G401.6 (cell line): Measurements from ENCODE around the gene PLVAP.
A peak's percentile ranks its signal among the peaks of the same experiment; 100 is the strongest.

Experiments
- FAIRE-seq: peaks from 2 replicates; lab custom pipeline; 2012; peaks lifted over from hg19 to GRCh38; lab: Jason Lieb, UNC

PLVAP gene

DNA sequence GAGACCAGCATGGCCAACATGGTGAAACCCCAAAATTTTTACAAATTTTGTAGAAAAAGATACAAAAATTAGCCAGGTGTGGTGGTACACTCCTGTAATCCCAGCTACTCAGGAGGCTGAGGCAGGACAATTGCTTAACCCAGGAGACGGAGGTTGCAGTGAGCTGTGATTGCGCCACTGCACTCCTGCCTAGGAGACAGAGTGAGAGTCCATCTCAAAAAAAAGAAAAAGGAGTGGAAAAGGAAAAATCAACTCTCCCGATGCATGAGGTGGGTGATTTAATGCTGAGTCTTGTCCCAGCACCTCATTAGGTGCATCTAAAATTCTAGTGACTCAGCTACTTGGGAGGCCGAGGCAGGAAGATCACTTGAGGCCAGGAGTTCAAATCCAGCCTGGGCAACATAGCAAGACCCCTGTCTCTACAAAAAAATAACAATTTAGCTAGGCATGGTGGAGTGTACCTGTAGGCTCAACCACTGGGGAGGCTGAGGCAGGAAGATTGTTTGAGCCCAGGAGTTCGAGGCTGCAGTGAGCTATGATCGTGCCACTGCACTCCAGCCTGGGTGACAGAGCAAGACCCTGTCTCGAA lies 20.0 kb downstream of the PLVAP start:
- no peak for FAIRE-seq

DNA sequence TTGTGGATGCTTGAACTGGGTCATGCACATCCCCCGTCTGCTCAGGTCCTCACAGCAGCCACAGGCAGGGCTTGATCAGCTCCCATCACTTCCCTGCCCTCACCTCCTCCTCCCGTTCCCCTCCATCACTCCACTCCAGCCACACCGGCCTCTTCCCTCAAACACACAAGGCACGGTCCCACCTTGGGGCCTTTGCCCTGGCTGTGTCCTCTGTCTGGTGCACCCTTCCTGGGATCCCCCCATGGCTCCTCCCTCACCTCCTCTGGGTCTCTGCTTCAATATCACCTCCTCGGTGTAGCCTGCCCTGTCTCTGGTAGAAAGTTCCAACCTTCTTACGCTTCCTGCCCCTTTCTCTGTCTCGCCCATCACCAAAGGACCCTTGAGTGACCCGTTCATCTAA lies 23.8 kb downstream of the PLVAP start:
- FAIRE-seq = no peak

GRCh38 chr19:17352608-17353280 lies 24.4 kb downstream of the PLVAP start:
- no peak for FAIRE-seq

GRCh38 chr19:17351815-17352435 lies 25.2 kb downstream of the PLVAP start:
- no peak for FAIRE-seq

DNA sequence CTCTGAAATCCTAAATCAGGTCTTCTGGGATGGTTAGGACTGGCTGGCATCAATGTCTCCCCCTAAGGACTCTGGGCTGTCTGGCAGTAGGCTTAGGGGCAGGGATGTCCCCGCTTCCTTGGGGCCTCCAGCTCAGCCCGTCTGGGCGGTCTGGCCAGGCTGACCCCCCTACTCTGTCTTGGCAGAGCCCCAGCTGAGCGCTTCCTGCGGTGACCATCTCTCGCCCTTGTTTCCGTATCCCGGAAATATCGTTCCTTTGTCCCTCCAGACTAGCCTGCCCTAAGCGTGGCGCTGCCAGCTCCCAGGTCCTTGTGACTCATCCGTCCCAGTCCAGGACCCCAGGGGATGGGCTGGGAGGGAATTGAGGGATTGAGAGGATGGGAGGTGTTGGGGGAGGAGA lies 28.4 kb downstream of the PLVAP start:
- no peak for FAIRE-seq

DNA sequence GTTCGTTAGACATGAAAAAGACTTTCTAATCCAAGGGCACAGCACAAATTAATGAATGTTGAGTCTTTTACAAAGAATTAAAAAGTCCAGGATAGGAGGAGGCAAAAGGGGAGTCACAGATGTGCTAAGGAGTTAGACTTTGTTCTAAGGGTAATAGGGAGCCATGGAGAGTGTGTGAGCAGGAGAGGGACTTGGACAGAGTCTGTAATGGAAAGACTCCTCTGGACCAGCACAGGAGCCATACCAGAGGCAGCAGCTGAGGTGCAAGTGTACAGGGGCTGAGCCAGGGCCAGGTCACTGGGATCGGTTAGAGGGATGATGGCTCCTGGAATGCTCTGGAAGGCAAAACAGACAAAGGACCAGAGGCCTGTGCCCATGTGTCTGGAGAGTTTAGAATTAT lies 29.3 kb downstream of the PLVAP start:
- no peak for FAIRE-seq

- no peak for FAIRE-seq
These were observed 29.8 kb downstream of the PLVAP start for GRCh38 chr19:17347361-17347760.

DNA sequence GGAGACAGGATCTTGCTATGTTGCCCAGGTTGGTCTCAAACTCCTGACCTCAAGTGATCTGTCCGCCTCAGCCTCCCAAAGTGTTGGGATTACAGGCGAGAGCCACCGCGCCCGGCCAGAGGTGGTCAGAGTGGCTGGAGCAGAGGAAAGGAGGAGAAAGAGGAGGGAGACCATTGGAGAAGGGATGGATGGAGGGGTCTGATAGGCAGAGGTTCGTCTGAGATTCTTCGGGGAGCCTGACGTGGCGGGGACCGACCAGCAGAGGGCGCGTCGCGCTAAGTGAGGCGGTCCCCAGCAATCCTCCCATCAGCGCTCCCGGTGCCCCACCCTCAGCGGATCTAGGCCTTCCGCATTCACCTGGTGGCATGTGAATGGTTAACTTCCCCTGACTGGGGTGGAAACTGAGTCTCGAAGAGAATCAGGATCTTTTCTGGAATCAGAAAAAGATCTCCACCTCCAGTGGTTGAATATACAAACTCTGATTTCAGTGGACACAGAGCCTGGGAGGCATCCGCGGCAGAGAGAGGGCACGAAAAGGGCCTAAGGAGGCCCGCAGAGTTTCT lies 31.0 kb downstream of the PLVAP start:
- FAIRE-seq = peak; percentile 74

- no peak for FAIRE-seq
These were observed 35.3 kb downstream of the PLVAP start for GRCh38 chr19:17341845-17342244.

DNA sequence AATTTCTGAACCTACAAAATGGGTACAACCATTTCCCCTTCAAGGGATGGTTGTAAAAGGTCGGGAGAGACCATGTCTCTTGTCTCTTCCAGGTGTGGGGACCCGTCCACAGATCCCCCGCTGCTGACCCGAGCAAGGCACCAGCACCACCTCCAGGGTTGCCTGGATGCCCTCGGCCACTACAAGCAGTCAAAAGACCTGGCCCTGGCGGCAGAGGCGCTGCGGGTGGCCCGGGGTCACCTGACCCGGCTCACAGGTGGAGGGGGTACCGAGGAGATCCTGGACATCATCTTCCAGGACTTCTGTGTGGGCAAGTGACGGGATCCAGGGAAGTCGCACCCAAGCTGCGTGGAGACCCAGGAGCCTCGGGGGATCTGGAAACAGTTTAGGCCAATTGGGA lies 35.8 kb downstream of the PLVAP start:
- no peak for FAIRE-seq

DNA sequence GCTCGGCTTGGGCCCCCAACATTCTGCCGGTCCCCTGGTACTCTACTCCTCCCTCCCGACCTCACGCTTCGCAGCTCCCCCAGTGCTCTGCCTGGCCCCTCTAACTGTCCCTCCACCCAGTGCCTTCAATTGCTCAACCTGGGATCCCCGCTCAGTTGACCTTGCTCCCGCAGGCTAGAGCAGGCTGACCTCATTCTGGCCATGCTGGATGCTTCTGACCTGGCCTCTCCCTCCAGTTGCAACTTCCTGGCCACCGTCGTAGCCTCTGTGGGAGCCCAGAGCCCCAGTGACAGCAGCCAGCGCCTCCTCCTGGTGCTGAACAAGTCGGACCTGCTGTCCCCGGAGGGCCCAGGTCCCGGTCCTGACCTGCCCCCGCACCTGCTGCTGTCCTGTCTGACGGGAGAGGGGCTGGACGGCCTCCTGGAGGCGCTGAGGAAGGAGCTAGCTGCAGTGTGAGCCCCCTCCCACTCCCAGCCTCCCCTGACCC lies 36.2 kb downstream of the PLVAP start:
- FAIRE-seq = no peak

GRCh38 chr19:17340302-17340870 lies 36.8 kb downstream of the PLVAP start:
- FAIRE-seq = no peak

GRCh38 chr19:17339088-17339741 lies 37.9 kb downstream of the PLVAP start:
- no peak for FAIRE-seq

- no peak for FAIRE-seq
These were observed 38.6 kb downstream of the PLVAP start for GRCh38 chr19:17338433-17339078.

DNA sequence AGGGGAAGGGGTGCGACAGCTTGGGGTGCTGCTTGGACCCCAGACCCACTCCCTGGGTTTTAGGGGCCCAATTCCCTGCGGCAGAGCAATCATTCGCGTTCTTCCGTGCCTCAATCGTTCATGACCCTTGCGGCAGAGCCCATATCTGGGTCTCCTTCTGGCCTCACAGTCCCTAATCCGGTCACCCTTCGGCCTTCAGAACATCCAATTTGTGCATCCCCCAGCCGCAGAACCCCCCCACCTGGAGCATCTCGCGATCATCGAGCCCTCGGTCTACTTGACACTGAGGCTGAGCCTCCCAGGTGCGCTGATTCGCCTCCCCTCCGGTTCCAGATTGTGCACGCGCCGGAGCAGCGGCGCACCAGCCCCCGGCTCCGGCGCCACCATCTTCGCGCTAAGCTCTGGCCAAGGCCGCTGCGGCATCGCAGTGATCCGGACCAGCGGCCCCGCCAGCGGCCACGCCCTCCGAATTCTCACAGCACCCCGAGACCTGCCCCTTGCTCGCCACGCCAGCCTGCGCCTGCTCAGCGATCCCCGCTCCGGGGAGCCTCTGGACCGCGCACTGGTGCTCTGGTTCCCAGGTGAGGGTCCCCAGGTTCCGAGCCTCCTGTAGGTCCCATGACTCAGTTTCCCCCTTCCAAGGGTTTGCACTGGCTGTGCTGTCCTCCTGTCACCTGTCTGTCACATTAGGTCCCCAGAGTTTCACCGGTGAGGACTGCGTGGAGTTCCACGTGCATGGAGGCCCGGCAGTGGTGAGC lies 39.3 kb downstream of the PLVAP start:
- FAIRE-seq = no peak

DNA sequence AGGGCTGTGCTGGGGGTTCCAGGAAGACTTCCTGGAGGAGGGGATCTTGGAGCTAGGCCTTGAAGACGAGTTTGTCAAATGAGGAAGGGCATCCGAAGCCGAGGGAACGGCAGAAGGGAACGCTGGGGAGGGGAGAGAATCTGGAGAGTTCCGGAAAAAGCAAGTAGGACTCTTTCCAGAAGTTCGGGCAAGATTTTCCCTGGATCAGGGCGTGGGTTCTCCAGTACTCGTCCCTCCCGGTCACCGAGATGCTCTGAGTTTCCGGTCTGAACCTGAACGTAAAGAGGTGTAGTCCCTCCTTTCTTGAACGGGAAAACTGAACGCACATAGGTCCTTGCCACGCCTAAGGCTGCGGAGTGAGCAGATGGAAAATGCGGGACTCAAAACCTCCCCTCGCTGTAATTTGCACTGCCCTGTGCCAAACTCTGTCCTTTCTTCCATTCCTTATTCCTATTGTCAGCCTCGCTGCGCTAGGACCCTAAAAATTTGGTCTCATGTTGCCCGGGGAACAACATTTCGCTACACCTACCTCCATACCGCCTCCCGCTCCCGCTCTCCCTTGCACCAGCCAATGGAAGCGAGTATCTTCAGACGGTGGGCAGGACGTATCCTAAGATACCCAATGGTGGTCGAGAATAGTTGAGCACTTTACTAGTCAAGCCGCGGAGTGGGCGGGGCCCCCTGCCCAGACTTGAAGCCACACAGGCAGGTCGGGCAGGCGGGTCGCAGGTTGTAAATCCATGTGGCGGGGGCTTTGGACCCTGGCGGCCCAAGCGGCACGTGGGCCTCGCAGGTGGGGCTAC lies 40.1 kb downstream of the PLVAP start, which contains the start of gene GTPBP3:
GTPBP3 (plus strand) TSS at position 682 of the 803 bp plus-strand sequence; CDS start at position 741, 59 bp downstream.
- FAIRE-seq = peak; percentile 98

GRCh38 chr19:17335575-17335974 lies 41.6 kb downstream of the PLVAP start:
- FAIRE-seq = no peak

- FAIRE-seq = peak; percentile 86
These were observed 42.4 kb downstream of the PLVAP start, which contains the start of gene ANO8 for GRCh38 chr19:17334414-17335409. Gene ANO8, minus strand, starts transcription at chr19:17334855. Its CDS starts 185 bp downstream, at chr19:17334670.
